GF-D8 (cell line): ENCODE data around the gene SKIC3.
A peak's percentile ranks its signal among the peaks of the same experiment; 100 is the strongest.

ENCODE experiments used
- DNase-seq: peaks from one replicate; lab custom pipeline; 2025; lab: John Stamatoyannopoulos, UW

Gene SKIC3

GRCh38 chr5:95554647-95555548 lies at the start of gene SKIC3, which contains the start of gene ARSK:
Gene SKIC3, minus strand, starts transcription at chr5:95554977. Its CDS starts 7,827 bp downstream, at chr5:95547150.
Gene ARSK, plus strand, starts transcription at chr5:95555101. Its CDS starts 178 bp downstream, at chr5:95555279.
- peak; percentile 84 for DNase-seq

- DNase-seq, result no peak
These were observed 45.8 kb upstream of the SKIC3 start for GRCh38 chr5:95600557-95600956.

- DNase-seq, result no peak
These were observed 44.5 kb upstream of the SKIC3 start for GRCh38 chr5:95599252-95599651.

GRCh38 chr5:95595289-95595931 lies 40.6 kb upstream of the SKIC3 start:
- DNase-seq, result no peak

- no peak for DNase-seq
These were observed 36.7 kb upstream of the SKIC3 start for GRCh38 chr5:95591490-95591901.

GRCh38 chr5:95590880-95591279 lies 36.1 kb upstream of the SKIC3 start:
- DNase-seq, result peak; percentile 7

- DNase-seq, result no peak
These were observed 29.2 kb upstream of the SKIC3 start for GRCh38 chr5:95583992-95584391.

- no peak for DNase-seq
These were observed 26.8 kb upstream of the SKIC3 start for GRCh38 chr5:95581576-95581975.

GRCh38 chr5:95572016-95572415 lies 17.2 kb upstream of the SKIC3 start:
- no peak for DNase-seq

- DNase-seq, result no peak
These were observed 10.6 kb upstream of the SKIC3 start for GRCh38 chr5:95565280-95565920.

- DNase-seq, result no peak
These were observed 9.7 kb upstream of the SKIC3 start for GRCh38 chr5:95564450-95564849.

GRCh38 chr5:95563367-95563766 lies 8.6 kb upstream of the SKIC3 start:
- DNase-seq, result no peak

GRCh38 chr5:95562282-95562681 lies 7.5 kb upstream of the SKIC3 start:
- no peak for DNase-seq

- no peak for DNase-seq
These were observed 3.1 kb upstream of the SKIC3 start for GRCh38 chr5:95557841-95558240.

GRCh38 chr5:95555553-95555952 lies 776 bp upstream of the SKIC3 start:
- DNase-seq, result no peak

GRCh38 chr5:95554331-95554646 lies 488 bp downstream of the SKIC3 start:
- DNase-seq, result no peak

- no peak for DNase-seq
These were observed 5.7 kb downstream of the SKIC3 start for GRCh38 chr5:95549030-95549429.

- no peak for DNase-seq
These were observed 11.6 kb downstream of the SKIC3 start for GRCh38 chr5:95543017-95543705.

- DNase-seq, result no peak
These were observed 17.3 kb downstream of the SKIC3 start for GRCh38 chr5:95537501-95537900.

GRCh38 chr5:95533761-95534160 lies 21.0 kb downstream of the SKIC3 start:
- no peak for DNase-seq

GRCh38 chr5:95533106-95533505 lies 21.7 kb downstream of the SKIC3 start:
- DNase-seq, result no peak

- DNase-seq, result no peak
These were observed 22.4 kb downstream of the SKIC3 start for GRCh38 chr5:95532415-95532814.
